NCI-H524 treated with DMSO at 0.1 percent for 48 hours (cell line): ENCODE results near the gene SNX1.

Source experiments
- DNase-seq: peaks from one replicate; lab custom pipeline; 2025; lab: John Stamatoyannopoulos, UW

The SNX1 gene

GRCh38 chr15:64146885-64147681 is 51.3 kb downstream of the SNX1 start:
- DNase-seq, result no peak

DNA sequence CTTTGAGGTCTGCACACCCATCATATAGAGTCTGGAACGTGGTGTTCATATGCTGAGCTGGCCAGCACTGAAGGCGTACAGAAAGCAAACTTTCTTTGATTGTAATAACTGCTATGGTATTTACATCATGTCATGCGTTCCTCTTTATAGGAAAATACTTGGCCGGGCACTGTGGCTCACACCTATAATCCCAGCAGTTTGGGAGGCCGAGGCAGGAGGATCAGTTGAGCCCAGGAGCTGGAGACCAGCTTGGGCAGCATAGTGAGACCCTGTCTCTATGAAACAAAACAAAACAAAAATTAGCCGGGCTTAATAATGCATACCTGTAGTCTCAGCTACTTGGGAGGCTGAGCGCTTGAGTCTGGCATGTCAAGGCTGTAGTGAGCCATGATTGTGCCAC is 52.4 kb downstream of the SNX1 start:
- no peak for DNase-seq

- DNase-seq, result no peak
These were observed 52.8 kb downstream of the SNX1 start for GRCh38 chr15:64148581-64148980.

GRCh38 chr15:64149424-64149823 is 53.6 kb downstream of the SNX1 start:
- no peak for DNase-seq

GRCh38 chr15:64149893-64150578 is 54.3 kb downstream of the SNX1 start:
- DNase-seq, result no peak

- no peak for DNase-seq
These were observed 56.1 kb downstream of the SNX1 start, which contains the start of gene SNX22 for GRCh38 chr15:64151727-64152506. TSS of gene SNX22 (plus strand) at chr15:64151731. CDS start at chr15:64151776, 45 bp downstream.

GRCh38 chr15:64152507-64153387 is 57.0 kb downstream of the SNX1 start:
- DNase-seq, result no peak

DNA sequence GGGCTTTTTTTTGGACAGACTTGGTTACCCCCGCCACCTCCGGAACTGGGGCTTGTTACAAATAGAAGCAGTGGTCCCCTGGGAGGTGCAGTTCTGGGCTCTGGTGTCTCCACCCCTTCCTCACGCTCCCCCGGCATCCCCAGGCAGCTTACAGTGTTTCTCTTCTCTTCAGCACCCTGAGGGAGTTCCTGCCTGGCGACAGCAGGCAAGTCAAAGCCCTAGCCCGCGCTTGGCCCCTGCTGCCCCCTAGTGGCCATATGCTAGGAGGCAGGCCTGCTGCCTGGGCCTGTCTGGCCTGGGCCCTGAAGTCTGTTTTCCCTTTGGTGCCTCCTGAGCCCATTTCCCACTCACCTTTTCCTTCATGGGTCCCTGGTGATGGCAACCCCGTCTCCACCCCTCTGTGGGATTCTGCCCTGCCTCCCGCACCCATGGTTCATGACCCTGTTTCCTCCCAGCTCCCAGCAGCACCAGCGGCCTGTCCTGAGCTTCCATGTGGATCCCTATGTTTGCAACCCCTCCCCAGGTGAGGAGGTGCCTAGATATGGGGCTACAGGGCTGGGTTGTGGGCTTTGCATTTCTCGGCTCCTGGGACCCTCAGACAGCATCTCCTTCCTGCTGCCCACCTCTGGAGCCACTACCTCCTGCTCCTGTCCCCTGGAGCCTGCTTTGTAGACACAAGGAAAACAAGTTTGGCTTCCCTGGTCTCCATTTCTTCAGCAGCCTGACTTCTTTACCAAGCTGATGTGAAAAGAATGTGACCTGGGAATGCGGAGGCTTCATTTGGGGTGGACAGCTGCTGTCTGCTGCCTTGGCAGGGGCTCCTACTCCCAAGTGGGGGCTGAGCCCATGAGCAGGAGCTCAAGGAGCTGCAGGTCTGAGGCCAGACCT is 57.9 kb downstream of the SNX1 start:
- DNase-seq, result peak; percentile 53

GRCh38 chr15:64155802-64156651 is 60.2 kb downstream of the SNX1 start:
- no peak for DNase-seq

DNA sequence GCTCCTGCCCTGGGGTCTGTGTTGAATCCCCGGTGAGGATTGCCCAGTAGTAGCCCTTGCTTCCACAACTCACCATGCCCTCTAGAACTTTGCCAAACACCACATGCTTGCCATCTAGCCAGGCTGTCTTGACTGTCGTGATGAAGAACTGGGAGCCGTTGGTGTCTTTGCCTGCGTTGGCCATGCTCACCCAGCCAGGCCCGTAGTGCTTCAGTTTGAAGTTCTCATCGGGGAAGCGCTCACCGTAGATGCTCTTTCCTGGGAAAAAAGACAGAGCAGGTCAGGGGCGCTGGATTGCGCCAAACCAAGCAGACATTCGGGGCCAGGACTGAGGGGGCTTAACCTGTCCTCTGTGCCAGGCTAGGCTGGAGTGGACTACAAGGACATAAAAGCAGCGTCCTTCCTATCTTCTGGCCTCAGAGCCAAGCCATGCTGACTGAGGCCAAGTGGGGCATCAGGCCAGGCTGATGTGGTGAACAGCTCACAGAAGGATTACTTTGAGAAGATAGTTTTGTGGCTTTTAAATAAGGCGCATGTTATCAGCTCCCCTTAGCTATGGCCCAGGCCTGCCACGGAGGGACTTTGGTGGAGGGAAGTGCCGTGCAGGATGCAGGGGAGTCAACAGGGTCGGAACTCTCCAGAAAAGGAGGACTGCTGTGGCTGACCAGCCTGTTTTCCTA is 61.0 kb downstream of the SNX1 start:
- no peak for DNase-seq

DNA sequence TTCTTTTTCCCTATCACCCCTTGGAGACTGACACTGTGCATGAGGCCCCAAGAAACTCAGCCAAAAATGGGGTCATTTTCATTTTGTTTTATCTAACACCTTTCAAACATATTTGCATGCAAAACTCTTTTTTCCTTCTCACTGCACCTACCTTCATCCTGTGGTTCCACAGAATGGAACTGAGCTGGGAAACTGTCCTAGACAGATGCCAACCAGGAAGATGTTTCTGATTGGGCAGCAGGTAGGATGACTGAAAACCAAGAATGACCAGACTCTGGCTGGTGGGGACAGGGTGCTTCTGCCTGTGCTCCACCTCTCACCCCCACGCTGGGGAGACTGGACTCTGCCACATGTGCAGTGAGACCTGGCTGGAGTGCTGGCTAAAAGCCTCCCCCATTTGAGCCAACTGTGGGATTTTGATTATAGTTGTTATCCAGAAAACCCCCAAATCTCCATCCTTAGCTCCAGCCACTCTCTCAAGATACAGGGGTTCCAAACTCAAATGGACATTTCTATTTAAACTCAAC is 61.9 kb downstream of the SNX1 start:
- DNase-seq, result no peak

- no peak for DNase-seq
These were observed 62.8 kb downstream of the SNX1 start for GRCh38 chr15:64158363-64159134.

DNA sequence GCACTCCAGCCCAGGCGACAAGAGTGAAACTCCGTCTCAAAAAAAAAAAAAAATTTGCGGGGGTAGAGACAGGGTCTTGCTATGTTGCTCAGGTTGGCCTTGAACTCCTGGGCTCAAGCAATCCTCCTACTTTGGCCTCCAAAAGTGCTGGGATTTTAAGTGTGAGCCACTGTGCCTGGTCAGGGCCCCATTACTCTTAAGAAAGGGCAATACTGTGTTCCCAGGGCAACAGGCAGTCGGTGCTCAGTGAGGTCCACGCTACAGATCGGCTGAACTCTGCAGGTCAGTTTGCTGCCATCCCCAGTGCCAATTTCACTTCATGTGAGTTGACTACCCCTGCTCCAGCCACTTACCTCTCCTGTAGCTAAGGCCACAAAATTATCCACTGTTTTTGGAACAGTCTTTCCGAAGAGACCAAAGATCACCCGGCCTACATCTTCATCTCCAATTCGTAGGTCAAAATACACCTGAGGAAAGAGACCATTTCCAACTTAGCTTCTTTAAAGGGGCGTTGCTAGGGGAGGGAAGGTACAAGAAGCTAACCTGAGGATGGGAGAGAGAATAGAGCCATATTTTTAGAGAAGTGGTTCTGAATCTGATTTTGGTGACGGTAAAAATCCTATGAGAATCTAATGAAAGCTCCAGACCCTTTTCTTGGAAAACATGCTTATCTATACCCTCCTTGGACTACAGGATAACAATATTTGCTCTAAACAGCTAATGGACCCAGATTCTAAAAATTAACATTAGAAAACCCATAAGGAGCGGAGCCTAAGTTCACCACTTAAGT is 66.1 kb downstream of the SNX1 start:
- DNase-seq, result no peak

- DNase-seq, result no peak
These were observed 66.7 kb downstream of the SNX1 start for GRCh38 chr15:64162478-64162868.

GRCh38 chr15:64162869-64163658 is 67.3 kb downstream of the SNX1 start, which contains the start of gene PPIB:
TSS of gene PPIB (minus strand) at chr15:64163022. CDS start at chr15:64162986, 36 bp downstream.
- DNase-seq, result peak; percentile 86

- no peak for DNase-seq
These were observed 68.0 kb downstream of the SNX1 start for GRCh38 chr15:64163659-64164362.
